Measurements from ENCODE around the gene CDK14. TPM values are rescaled to one million over a fixed set of nuclear protein-coding genes. Genes with fewer than 3 reads are reported as not detected.

Gene CDK14
- total and polyA plus RNA-seq, 8 donors, result 0.58 to 43.9 (median 12.2) TPM

GRCh38 chr7:90889644-90890043, 293.5 kb downstream of the CDK14 start:
- TF ChIP-seq POLR2A (IDR thresholded peaks at IDR 0.05) (no peak), POLR2AphosphoS5 (IDR thresholded peaks at IDR 0.05) (no peak)

GRCh38 chr7:90891529-90891928, 295.4 kb downstream of the CDK14 start:
- Histone ChIP-seq H3K4me3 (no peak overlapping the region), H3K36me3 (no peaks in the 10 kb centered on the region), H3K9me3 (no peaks in the 10 kb centered on the region), H3K27me3 (no peaks in the 10 kb centered on the region), H3K4me1 (peaks cover 0 to 5% (median 0%) of the 10 kb centered on the region in 4 donors), H3K27ac (no peak overlapping the region)
- 64 to 77% (median 67%) methylated on average over 1 of the region's 1 CpG for WGBS, 5 donors
- intact Hi-C loops (cut with DNase I; ENCODE audit: low total_unique reads), result no loop called here
- no peak for DNase-seq
- no peak for TF ChIP-seq EP300 (IDR thresholded peaks at IDR 0.05)
- no peak for TF ChIP-seq POLR2A (IDR thresholded peaks at IDR 0.05)
- TF ChIP-seq POLR2AphosphoS5 (IDR thresholded peaks at IDR 0.05), result no peak
- TF ChIP-seq CTCF (IDR thresholded peaks at IDR 0.05), result no peak

More at GRCh38 chr7:90889644-90890043, 293.5 kb downstream of the CDK14 start:
- peaks cover 0 to 5% (median 0%) of the 10 kb centered on the region in 4 donors for H3K4me1 ChIP-seq
- H3K27ac ChIP-seq, result no peak overlapping the region
- H3K36me3 ChIP-seq, result no peaks in the 10 kb centered on the region
- no peaks in the 10 kb centered on the region for H3K9me3 ChIP-seq
- H3K4me3 ChIP-seq, result no peak overlapping the region
- H3K27me3 ChIP-seq, result no peaks in the 10 kb centered on the region
- DNase-seq, result no peak
- WGBS, 5 donors, result 96 to 100% (median 98%) methylated on average over 1 of the region's 1 CpG
- intact Hi-C loops (cut with DNase I; ENCODE audit: low total_unique reads), result no loop called here

- Histone ChIP-seq H3K27ac (no peak overlapping the region), H3K36me3 (no peaks in the 10 kb centered on the region), H3K27me3 (no peaks in the 10 kb centered on the region), H3K9me3 (no peaks in the 10 kb centered on the region), H3K4me1 (peaks cover 0 to 5% (median 0%) of the 10 kb centered on the region in 4 donors), H3K4me3 (no peak overlapping the region)
- TF ChIP-seq CTCF (IDR thresholded peaks at IDR 0.05), result no peak
- TF ChIP-seq POLR2A (IDR thresholded peaks at IDR 0.05), result no peak
- no peak for TF ChIP-seq EP300 (IDR thresholded peaks at IDR 0.05)
- no peak for TF ChIP-seq POLR2AphosphoS5 (IDR thresholded peaks at IDR 0.05)
- DNase-seq, result no peak
- WGBS, 5 donors, result 86 to 92% (median 92%) methylated on average over 2 of the region's 2 CpGs
- intact Hi-C loops (cut with DNase I; ENCODE audit: low total_unique reads), result no loop called here
Measured at GRCh38 chr7:90892213-90892612, 296.1 kb downstream of the CDK14 start.

GRCh38 chr7:90894122-90894521, 298.0 kb downstream of the CDK14 start:
- DNase-seq, result no peak
- H3K36me3 ChIP-seq, result no peaks in the 10 kb centered on the region
- 87 to 94% (median 90%) methylated on average over 3 of the region's 3 CpGs for WGBS, 5 donors
- H3K4me3 ChIP-seq, result no peak overlapping the region
- no peak for TF ChIP-seq POLR2A (IDR thresholded peaks at IDR 0.05)
- no peak for TF ChIP-seq CTCF (IDR thresholded peaks at IDR 0.05)
- no peak for TF ChIP-seq POLR2AphosphoS5 (IDR thresholded peaks at IDR 0.05)
- TF ChIP-seq EP300 (IDR thresholded peaks at IDR 0.05), result no peak
- H3K27ac ChIP-seq, result no peak overlapping the region
- no peaks in the 10 kb centered on the region for H3K9me3 ChIP-seq
- peaks cover 0 to 5% (median 0%) of the 10 kb centered on the region in 4 donors for H3K4me1 ChIP-seq
- intact Hi-C loops (cut with DNase I; ENCODE audit: low total_unique reads), result no loop called here
- H3K27me3 ChIP-seq, result no peaks in the 10 kb centered on the region

- H3K4me3 ChIP-seq, result no peak overlapping the region
- no peaks in the 10 kb centered on the region for H3K27me3 ChIP-seq
- H3K27ac ChIP-seq, result no peak overlapping the region
- 83 to 98% (median 93%) methylated on average over 1 of the region's 1 CpG for WGBS, 5 donors
- intact Hi-C loops (cut with DNase I; ENCODE audit: low total_unique reads), result no loop called here
- TF ChIP-seq POLR2AphosphoS5 (IDR thresholded peaks at IDR 0.05) (no peak), CTCF (IDR thresholded peaks at IDR 0.05) (no peak), POLR2A (IDR thresholded peaks at IDR 0.05) (no peak), EP300 (IDR thresholded peaks at IDR 0.05) (no peak)
- DNase-seq, result no peak
- H3K36me3 ChIP-seq, result no peaks in the 10 kb centered on the region
- peaks cover 0 to 2% (median 0%) of the 10 kb centered on the region in 4 donors for H3K4me1 ChIP-seq
- no peaks in the 10 kb centered on the region for H3K9me3 ChIP-seq
Measured at GRCh38 chr7:90896458-90896857, 300.3 kb downstream of the CDK14 start.

Data from stomach (tissue), 9 donors.